COR-L47 (cell line): Measurements from ENCODE around the gene ZBTB38.

Experiments used
- DNase-seq: peaks from one replicate; lab custom pipeline; 2025; lab: John Stamatoyannopoulos, UW

ZBTB38 gene

GRCh38 chr3:141406265-141406664, 38.0 kb downstream of the ZBTB38 start:
- DNase-seq: no peak

DNA sequence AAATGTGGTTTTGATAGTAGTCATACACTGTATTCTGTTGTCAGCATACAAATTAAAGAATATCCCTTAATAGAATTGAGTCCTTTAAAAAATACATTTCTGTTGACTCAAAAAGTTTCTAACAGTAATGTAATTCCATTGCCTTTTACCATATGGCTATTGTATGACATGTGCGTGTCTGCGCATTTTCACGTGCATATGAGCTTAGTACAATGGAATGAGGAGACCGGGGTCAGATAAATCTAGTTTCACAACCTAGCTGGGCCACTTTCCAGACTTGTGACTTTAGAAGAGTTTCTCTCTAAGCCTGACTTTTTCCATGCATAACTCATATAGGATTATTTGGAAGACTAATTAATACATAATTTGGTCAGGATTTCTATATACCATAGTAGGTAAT, 38.7 kb downstream of the ZBTB38 start:
- no peak for DNase-seq

DNA sequence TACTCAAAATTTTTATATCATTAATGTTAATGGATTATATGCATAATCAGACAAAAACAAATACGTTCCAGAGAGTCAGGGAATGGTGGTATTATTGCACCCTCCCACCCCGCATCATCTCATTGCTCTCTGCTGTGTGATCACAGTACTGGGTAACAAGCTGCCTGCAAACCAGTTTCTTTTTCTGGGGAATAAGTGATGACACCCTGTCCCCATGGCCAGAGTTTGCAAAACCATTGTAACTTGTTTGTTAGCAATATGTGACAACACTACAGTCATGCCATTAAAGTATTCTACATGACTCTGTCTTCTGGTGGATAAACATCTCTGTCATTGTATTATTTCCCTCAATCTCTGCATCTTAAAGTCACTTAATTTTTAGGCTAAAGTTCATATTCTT, 39.5 kb downstream of the ZBTB38 start:
- no peak for DNase-seq

GRCh38 chr3:141408596-141408995, 40.3 kb downstream of the ZBTB38 start:
- no peak for DNase-seq

DNA sequence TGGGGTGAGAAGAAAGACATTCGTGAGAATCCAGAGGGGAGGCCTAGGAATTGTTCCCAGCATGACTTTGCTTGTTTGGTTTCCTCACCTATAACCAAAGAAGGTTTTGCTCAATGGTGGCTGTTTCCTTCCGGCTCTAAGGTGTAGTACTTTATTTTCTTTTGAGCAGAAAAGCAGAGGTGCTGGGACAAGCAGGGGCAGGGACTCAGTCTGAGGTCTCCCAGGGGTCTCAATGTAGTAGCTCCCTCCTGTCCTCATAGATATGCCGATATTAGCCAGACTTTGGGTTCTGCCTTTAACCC, 41.6 kb downstream of the ZBTB38 start:
- no peak for DNase-seq

GRCh38 chr3:141410408-141410807, 42.1 kb downstream of the ZBTB38 start:
- peak; percentile 92 for DNase-seq

DNA sequence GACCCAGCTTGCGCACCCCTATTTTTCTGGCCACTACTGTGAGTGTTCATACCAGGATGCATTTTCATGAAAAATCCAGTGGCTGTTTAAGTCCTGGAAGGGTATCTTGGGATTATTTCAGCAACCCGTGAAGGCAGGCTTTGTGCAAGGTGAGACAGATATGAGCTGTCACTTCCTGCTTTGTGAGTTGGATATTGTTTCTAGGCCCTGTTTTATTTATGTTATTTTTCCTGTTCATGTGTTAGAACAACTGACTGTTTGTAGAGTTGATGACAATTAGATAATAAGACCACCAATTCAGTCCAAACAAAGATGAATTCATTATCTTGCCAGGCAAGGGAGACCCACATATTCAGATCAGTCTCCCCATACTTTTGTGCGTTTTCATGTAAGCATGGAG, 42.5 kb downstream of the ZBTB38 start:
- no peak for DNase-seq

GRCh38 chr3:141411251-141411771, 43.0 kb downstream of the ZBTB38 start:
- no peak for DNase-seq

DNA sequence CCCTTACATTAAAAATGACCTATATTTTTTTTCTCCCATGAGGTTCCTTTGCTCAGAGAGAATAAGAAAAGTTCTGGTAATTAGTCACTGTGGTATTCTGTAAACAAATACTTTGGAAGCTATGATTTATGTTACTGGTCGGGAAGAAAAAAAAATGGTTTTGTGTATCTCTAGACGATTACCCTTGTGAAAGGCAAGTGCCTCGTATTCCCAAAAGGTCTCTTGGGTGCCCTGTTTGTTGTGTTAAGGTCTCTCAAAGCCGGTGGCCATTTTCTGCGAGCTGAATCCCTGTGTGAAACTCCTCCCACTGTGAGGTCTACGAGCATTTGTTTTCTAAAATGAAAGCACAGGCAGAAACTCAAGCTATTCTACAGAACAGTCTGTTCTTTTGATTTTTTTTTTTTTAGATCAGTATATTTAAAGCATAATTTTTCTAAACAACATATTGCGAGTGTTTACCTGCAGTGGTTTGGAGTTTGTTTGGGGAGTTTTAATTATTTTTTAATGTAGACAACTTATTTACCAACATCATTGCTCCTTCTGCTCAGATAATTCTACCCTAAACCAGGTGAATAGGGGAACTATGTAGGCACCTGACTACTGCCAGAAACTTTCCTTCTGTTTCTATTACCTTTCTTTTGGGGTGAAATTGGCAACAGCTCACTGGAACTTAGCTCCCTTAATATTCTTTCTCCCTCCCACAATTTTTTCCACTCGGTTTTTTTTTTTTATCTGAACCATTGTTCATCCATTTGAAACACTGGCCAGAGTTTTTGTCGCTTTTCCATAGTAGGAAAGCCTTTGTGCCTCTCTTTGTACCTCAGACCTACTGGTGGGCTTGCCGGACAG, 44.0 kb downstream of the ZBTB38 start:
- peak; percentile 79 for DNase-seq

- no peak for DNase-seq
Observed at GRCh38 chr3:141412936-141413354, 44.6 kb downstream of the ZBTB38 start.

GRCh38 chr3:141413391-141413790, 45.1 kb downstream of the ZBTB38 start:
- no peak for DNase-seq

DNA sequence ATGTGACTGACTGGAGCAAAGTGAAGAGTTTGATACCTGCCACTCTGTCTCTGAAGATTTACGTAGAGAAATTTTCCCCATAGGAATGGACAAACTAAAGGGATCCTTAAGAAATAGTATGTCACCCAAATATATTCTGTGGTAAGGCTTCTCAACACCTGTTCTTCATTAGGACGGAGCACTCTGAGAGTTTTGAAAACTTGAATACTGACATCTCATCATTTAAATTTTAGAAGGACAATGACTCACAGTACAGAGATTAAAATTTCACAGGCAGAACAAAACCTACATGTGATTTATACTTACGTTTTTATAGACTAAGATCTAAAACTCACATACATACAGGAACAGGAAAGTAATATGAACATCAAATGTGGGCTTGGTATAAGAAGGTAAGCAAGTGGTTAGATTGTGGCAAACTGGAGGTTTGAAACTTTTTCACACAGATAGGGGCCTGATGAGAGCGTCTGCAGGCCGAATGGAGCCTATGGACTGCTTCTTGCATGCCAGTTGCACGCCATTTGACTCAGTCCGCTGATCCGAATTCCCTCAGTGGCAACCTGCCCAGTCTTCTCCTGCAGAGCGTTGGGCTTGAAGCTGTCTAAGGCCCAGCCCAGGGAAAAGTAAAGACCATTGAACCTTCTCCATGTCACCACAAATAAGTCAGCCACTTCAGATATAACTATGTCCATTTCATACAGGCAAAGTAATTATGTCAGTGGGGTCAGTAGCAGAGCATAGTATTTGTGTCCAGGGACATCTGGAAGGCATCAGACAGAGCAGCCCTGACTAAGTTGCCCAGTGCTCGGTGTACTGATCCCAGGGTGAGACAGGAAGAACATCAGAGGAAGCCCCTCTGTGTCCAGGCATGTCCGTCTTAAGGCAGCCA, 45.7 kb downstream of the ZBTB38 start:
- DNase-seq: no peak

GRCh38 chr3:141414800-141415462, 46.6 kb downstream of the ZBTB38 start:
- no peak for DNase-seq

DNA sequence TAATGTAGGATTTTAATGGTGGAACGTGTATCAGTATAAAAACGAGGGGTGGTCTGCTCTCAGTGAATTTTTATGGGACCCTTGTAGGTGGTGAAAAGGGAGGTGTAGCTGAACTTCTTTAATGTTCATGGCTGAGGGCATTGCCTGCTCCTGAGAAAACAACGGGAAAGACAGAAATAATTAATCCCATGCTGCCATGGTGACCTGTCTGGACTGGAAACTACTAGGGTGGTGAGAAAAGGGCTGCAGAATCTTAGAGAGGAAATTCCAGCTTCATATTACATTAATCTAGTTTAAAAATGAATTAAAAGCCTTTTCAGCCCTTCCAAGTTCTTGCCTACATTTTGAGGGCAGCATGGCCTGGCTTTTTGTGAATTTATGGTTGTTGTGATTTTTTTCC, 47.6 kb downstream of the ZBTB38 start:
- DNase-seq: no peak
